Activated B cell treated with CpG ODN at 0.5 μM for 24 hours (primary cell): ENCODE data around the gene PGAM5. TPM values are rescaled to one million over a fixed set of nuclear protein-coding genes. Genes with fewer than 3 reads are reported as not detected.

Experiments
- ATAC-seq: fragments of 200-7000 bp; cut with Tn5 transposase; one replicate; pipeline ENCODE4 v1.10.0; 2021; ENCODE audit warnings: low read depth, mild to moderate bottlenecking, moderate library complexity
- CTCF ChIA-PET: fragments of 350-600 bp; sonication (Branson Sonifier 250); formaldehyde crosslinking; loops from one replicate; lab custom pipeline; 2021; ENCODE audit warnings: antibody characterized with exemption; lab: Charles Lee
- POLR2A ChIA-PET: fragments of 350-600 bp; sonication (Branson Sonifier 250); formaldehyde crosslinking; loops from one replicate; lab custom pipeline; 2021; ENCODE audit warnings: antibody characterized with exemption; lab: Charles Lee
- DNase-seq: peaks from one replicate; pipeline ENCODE4 v3.0.0; 2022
- H3K27ac Mint-ChIP-seq: one replicate; pipeline ENCODE4 v1.8.0; 2020; ENCODE audit warnings: mixed read lengths
- H3K27me3 Mint-ChIP-seq: one replicate; pipeline ENCODE4 v1.8.0; 2021; ENCODE audit warnings: mixed read lengths
- H3K36me3 Mint-ChIP-seq: one replicate; pipeline ENCODE4 v1.8.0; 2021; ENCODE audit warnings: low read depth, mixed read lengths
- H3K4me1 Mint-ChIP-seq: one replicate; pipeline ENCODE4 v1.8.0; 2021; ENCODE audit warnings: mixed read lengths
- H3K4me3 Mint-ChIP-seq: one replicate; pipeline ENCODE4 v1.8.0; 2020; ENCODE audit warnings: mild to moderate bottlenecking, mixed read lengths
- H3K9me3 Mint-ChIP-seq: one replicate; pipeline ENCODE4 v1.8.0; 2020; ENCODE audit warnings: mixed read lengths
- intact Hi-C: fragments of 100-400 bp; cut with micrococcal nuclease; formaldehyde crosslinking; loops from one replicate; pipeline ENCODE4 v1.15.1; 2024
- total RNA-seq: library from RNA; stranded (reverse); gene quantifications from 2 replicates; pipeline ENCODE4 v1.2.3, GENCODE V29; 2022
- TF ChIP-seq, protein P1 (sequence below): fragments of 200-600 bp; IDR thresholded peaks from one replicate; pipeline ENCODE4 v1.8.0; 2022; ENCODE audit warnings: antibody characterized with exemption, mild to moderate bottlenecking

Gene PGAM5
- total RNA-seq, 1 donor from 2014 or later = 48.7 TPM

DNA sequence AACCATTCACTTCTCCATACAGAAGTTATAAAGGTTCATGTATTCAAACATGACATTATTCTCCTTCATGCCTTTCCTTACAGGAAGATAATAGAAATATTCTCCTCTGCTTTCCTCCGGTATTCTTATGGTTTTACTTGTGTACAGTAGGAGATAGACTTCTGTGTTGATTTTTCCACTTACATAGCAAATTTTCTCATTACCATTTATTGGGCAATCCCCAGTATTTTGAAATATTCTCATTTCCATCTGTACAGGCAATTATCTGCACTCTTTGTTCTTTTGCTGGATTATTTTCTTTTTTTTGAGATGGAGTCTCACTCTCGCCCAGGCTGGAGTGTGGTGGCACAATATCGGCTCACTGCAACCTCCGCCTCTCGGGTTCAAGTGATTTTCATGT lies 12.3 kb upstream of the PGAM5 start:
- Mint-ChIP-seq H3K27ac (no peak overlapping the region), H3K4me3 (no peak overlapping the region), H3K27me3 (no peaks in the 10 kb centered on the region), H3K4me1 (peaks cover 20% of the 10 kb centered on the region), H3K9me3 (no peaks in the 10 kb centered on the region), H3K36me3 (peaks cover 15% of the 10 kb centered on the region)
- TF ChIP-seq, protein P1, sequence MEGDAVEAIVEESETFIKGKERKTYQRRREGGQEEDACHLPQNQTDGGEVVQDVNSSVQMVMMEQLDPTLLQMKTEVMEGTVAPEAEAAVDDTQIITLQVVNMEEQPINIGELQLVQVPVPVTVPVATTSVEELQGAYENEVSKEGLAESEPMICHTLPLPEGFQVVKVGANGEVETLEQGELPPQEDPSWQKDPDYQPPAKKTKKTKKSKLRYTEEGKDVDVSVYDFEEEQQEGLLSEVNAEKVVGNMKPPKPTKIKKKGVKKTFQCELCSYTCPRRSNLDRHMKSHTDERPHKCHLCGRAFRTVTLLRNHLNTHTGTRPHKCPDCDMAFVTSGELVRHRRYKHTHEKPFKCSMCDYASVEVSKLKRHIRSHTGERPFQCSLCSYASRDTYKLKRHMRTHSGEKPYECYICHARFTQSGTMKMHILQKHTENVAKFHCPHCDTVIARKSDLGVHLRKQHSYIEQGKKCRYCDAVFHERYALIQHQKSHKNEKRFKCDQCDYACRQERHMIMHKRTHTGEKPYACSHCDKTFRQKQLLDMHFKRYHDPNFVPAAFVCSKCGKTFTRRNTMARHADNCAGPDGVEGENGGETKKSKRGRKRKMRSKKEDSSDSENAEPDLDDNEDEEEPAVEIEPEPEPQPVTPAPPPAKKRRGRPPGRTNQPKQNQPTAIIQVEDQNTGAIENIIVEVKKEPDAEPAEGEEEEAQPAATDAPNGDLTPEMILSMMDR = no peak
- ChIA-PET POLR2A (interaction anchor here (0.7 kb wide), 1 partner anchor 627 kb away, joined by 6 read pairs; no protein-coding TSS in a partner anchor), CTCF (no interaction called here)
- ATAC-seq = no peak
- no peak for DNase-seq
- intact Hi-C loops = no loop called here

DNA sequence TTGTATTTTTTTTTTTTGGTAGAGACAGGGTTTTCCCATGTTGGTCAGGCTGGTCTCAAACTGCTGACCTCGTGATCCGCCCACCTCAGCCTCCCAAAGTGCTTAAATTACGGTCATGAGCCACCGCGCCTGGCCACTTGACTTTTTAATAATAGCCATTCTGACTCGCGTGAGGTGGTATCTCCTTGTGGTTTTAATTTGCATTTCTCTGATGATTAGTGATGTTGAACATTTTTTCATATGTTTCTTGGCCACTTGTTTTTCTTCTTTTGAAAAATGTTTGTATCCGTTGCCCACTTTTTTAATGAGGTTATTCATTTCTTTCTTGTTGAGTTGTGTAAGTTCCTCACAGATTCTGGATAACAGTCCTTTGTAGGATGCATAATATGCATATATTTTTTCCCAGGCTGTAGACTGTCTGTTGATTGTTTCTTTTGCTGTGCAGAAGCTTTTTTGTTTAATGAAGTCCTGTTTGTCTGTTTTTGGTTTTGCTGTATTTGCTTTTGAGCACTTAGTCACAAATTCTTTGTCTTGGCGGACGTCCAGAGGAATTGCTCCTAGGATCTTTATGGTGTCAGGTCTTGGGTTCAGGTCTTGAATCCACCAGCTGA lies 10.3 kb upstream of the PGAM5 start:
- CTCF ChIA-PET = no interaction called here

GRCh38 chr12:132702640-132703039 lies 8.0 kb upstream of the PGAM5 start:
- ChIA-PET CTCF (no interaction called here), POLR2A (no interaction called here)
- no peaks in the 10 kb centered on the region for H3K27me3 Mint-ChIP-seq
- H3K36me3 Mint-ChIP-seq = peaks cover 29% of the 10 kb centered on the region
- peaks cover 25% of the 10 kb centered on the region for H3K4me1 Mint-ChIP-seq
- ATAC-seq (no peak), DNase-seq (no peak)
- intact Hi-C loops = no loop called here
- TF ChIP-seq, protein P1 = no peak
- no peak overlapping the region for H3K4me3 Mint-ChIP-seq
- no peak overlapping the region for H3K27ac Mint-ChIP-seq
- peaks cover 4% of the 10 kb centered on the region for H3K9me3 Mint-ChIP-seq

More for the DNA sequence above, 10.3 kb upstream of the PGAM5 start:
- no peaks in the 10 kb centered on the region for H3K9me3 Mint-ChIP-seq
- H3K27me3 Mint-ChIP-seq = no peaks in the 10 kb centered on the region
- H3K36me3 Mint-ChIP-seq = peaks cover 28% of the 10 kb centered on the region
- TF ChIP-seq, protein P1 = no peak
- intact Hi-C loops = loop anchor here (1.0 kb wide), 1 partner anchor 10 kb away; the partner anchor contains the start of gene PGAM5
- peak overlapping the region; percentile 27 for H3K27ac Mint-ChIP-seq
- peak; percentile 52 for ATAC-seq
- H3K4me3 Mint-ChIP-seq = peak overlapping the region; percentile 49
- POLR2A ChIA-PET = interaction anchor here (0.7 to 0.9 kb wide), 2 partner anchors 9 to 10 kb away, joined by 3 to 6 read pairs; no protein-coding TSS in a partner anchor
- DNase-seq = no peak
- H3K4me1 Mint-ChIP-seq = peaks cover 22% of the 10 kb centered on the region

- no peak for DNase-seq
- H3K9me3 Mint-ChIP-seq = peaks cover 10% of the 10 kb centered on the region
- no peak overlapping the region for H3K4me3 Mint-ChIP-seq
- TF ChIP-seq, protein P1 = no peak
- ChIA-PET CTCF (no interaction called here), POLR2A (no interaction called here)
- intact Hi-C loops = no loop called here
- H3K4me1 Mint-ChIP-seq = peaks cover 25% of the 10 kb centered on the region
- peak overlapping the region; percentile 46 for H3K27ac Mint-ChIP-seq
- no peaks in the 10 kb centered on the region for H3K27me3 Mint-ChIP-seq
- peaks cover 33% of the 10 kb centered on the region for H3K36me3 Mint-ChIP-seq
- ATAC-seq = no peak
Observed at GRCh38 chr12:132703641-132704040, 7.0 kb upstream of the PGAM5 start.

- no peaks in the 10 kb centered on the region for H3K27me3 Mint-ChIP-seq
- peak overlapping the region; percentile 72 for H3K27ac Mint-ChIP-seq
- POLR2A ChIA-PET = interaction anchor here (0.6 kb wide), 1 partner anchor 114 kb away, joined by 3 read pairs; no protein-coding TSS in a partner anchor
- TF ChIP-seq, protein P1 = no peak
- peaks cover 10% of the 10 kb centered on the region for H3K9me3 Mint-ChIP-seq
- intact Hi-C loops = no loop called here
- no peak for DNase-seq
- no peak for ATAC-seq
- peaks cover 21% of the 10 kb centered on the region for H3K4me1 Mint-ChIP-seq
- H3K36me3 Mint-ChIP-seq = peaks cover 33% of the 10 kb centered on the region
- no peak overlapping the region for H3K4me3 Mint-ChIP-seq
- CTCF ChIA-PET = no interaction called here
Observed at GRCh38 chr12:132707241-132707640, 3.4 kb upstream of the PGAM5 start.
